Esophagus squamous epithelium (tissue), 4 donors: Measurements from ENCODE around the gene RAMP1.

ENCODE experiments used
- CTCF ChIP-seq, 6 experiments: fragments of 450-650 bp in 4 of 6; fragments of 200-600 bp in 2 of 6; sonication (generic) in 2 of 6; IDR thresholded peaks; one replicate each; pipeline ENCODE4 v1.5.1; 2016 to 2019; ENCODE audit warnings: antibody characterized with exemption in 6 of 6, mild to moderate bottlenecking in 4 of 6, moderate library complexity in 4 of 6
- POLR2A ChIP-seq, 4 donors: fragments of 450-650 bp; IDR thresholded peaks; one replicate each; pipeline ENCODE4 v1.6.1; 2017; ENCODE audit warnings: antibody characterized with exemption in 4 of 4, mild to moderate bottlenecking in 4 of 4, moderate library complexity in 3 of 4

DNA sequence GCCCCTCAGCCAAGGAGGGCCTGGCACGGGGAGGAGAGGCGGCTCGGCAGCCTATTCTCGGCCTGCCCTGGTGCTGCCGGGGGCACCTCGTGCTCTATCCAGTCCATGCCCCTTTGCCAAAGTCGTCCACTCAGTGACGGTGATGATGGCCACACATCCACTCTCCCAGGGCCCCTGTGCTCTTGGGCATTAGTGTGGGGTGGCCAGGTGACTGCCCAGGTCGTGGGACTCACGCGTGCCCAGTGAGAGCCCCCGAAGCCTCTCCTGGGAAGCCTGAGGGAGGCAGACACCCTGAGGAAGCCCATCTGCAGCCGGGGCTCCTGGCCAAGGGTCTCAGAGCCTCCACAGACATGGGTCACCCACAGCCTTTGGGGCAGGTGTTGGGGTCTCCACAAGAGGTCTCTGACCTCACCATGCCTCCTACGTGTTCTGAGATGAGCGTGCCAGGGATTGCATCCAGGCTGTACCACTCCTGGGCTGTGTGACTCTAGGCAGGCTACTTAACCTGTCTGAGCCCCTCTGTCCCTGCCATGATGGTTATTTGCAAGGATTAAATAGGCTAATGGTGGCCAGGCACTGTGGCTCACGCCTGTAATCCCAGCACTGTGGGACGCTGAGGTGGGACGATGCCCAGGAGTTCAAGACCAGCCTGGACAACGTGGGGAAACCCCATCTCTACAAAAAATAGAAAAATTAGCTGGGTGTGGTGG lies 12.9 kb downstream of the RAMP1 start:
- no peak for TF ChIP-seq CTCF (IDR thresholded peaks at IDR 0.05)
- no peak for TF ChIP-seq POLR2A (IDR thresholded peaks at IDR 0.05)
